Sigmoid colon (tissue), 7 donors: ENCODE data around the gene CSTF1. TPM values are rescaled to one million over a fixed set of nuclear protein-coding genes. Genes with fewer than 3 reads are reported as not detected.

ENCODE experiments used
- DNase-seq: peaks from one replicate; pipeline ENCODE4 v3.0.0-alpha.2; 2019
- H3K27ac ChIP-seq, 4 donors: fragments of 200-600 bp; sonication (generic); one replicate each; pipeline ENCODE4 v1.5.1; 2016 to 2019; ENCODE audit warnings: mild to moderate bottlenecking in 1 of 4
- H3K27me3 ChIP-seq, 3 donors: fragments of 200-600 bp; sonication (generic); one replicate each; pipeline ENCODE4 v1.5.1; 2019; ENCODE audit warnings: mild to moderate bottlenecking in 1 of 3
- H3K36me3 ChIP-seq, 4 donors: fragments of 200-600 bp; sonication (generic); one replicate each; pipeline ENCODE4 v1.5.1; 2016 to 2019
- H3K4me1 ChIP-seq, 4 donors: fragments of 200-600 bp; sonication (generic); one replicate each; pipeline ENCODE4 v1.5.1; 2017 to 2019
- H3K4me3 ChIP-seq, 4 donors: fragments of 200-600 bp; sonication (generic); one replicate each; pipeline ENCODE4 v1.5.1; 2017 to 2019; ENCODE audit warnings: mild to moderate bottlenecking in 2 of 4, moderate library complexity in 1 of 4
- H3K9me3 ChIP-seq, 4 donors: fragments of 200-600 bp in 3 of 4; sonication (generic) in 3 of 4; one replicate each; pipeline versions ENCODE4 v1.5.1 to v1.6.1; 2013 to 2019
- CTCF ChIP-seq, 4 experiments: fragments of 450-650 bp in 3 of 4; fragments of 200-600 bp in 1 of 4; IDR thresholded peaks; one replicate each; pipeline ENCODE4 v1.5.1; 2016 to 2019; ENCODE audit warnings: antibody characterized with exemption in 4 of 4, mild to moderate bottlenecking in 3 of 4, moderate library complexity in 2 of 4
- EP300 ChIP-seq, 4 donors: sonication (generic); formaldehyde crosslinking; IDR thresholded peaks; one replicate each; pipeline ENCODE4 v1.6.1; 2017; ENCODE audit warnings: antibody characterized with exemption in 4 of 4
- POLR2A ChIP-seq, 2 donors: fragments of 450-650 bp; IDR thresholded peaks; one replicate each; pipeline ENCODE4 v1.6.1; 2016; ENCODE audit warnings: antibody characterized with exemption in 2 of 2, mild to moderate bottlenecking in 2 of 2, moderate library complexity in 2 of 2
- POLR2AphosphoS5 ChIP-seq, 4 donors: sonication (generic); formaldehyde crosslinking; IDR thresholded peaks; one replicate each; pipeline ENCODE4 v1.6.1; 2017; ENCODE audit warnings: antibody characterized with exemption in 4 of 4
- WGBS, 2 donors: extraction: QIAGEN DNeasy Blood & Tissue Kit; methylation state at CpG; one replicate each; pipeline ENCODE4 v1.1.7; 2013; 5-methylcytosine and 5-hydroxymethylcytosine counted together
- intact Hi-C: fragments of 100-400 bp; cut with DNase I; formaldehyde crosslinking; loops from one replicate; pipeline ENCODE4 v1.15.1; 2023
- polyA plus RNA-seq, 3 donors: library from polyadenylated mRNA; stranded (reverse); fragments of 200-250 nt; gene quantifications; one replicate each; pipeline ENCODE4 v1.2.3, GENCODE V29; 2013
- total RNA-seq, 4 donors: library from RNA; depleted of rRNA; stranded (reverse); fragments of >200 nt; gene quantifications; one replicate each; pipeline ENCODE4 v1.1.0, GENCODE V29; 2016
- donor health status: healthy with polysubstance abuse.
- donor health status: Bipolar disorder and iron deficiency.
- donor health status: healthy.

Gene CSTF1
- total and polyA plus RNA-seq, 7 donors: 7.2 to 24.6 (median 14.9) TPM

GRCh38 chr20:56423886-56424285 lies 31.4 kb downstream of the CSTF1 start:
- Histone ChIP-seq H3K36me3 (no peaks in the 10 kb centered on the region), H3K4me3 (no peak overlapping the region), H3K9me3 (no peaks in the 10 kb centered on the region), H3K4me1 (no peaks in the 10 kb centered on the region), H3K27me3 (no peaks in the 10 kb centered on the region), H3K27ac (no peak overlapping the region)
- DNase-seq: no peak
- intact Hi-C loops: no loop called here
- TF ChIP-seq EP300 (IDR thresholded peaks at IDR 0.05): no peak
- TF ChIP-seq POLR2AphosphoS5 (IDR thresholded peaks at IDR 0.05): no peak
- TF ChIP-seq POLR2A (IDR thresholded peaks at IDR 0.05): no peak
- TF ChIP-seq CTCF (IDR thresholded peaks at IDR 0.05): no peak
- WGBS, 2 donors: 55 to 77% methylated on average over 1 of the region's 1 CpG

- Histone ChIP-seq H3K9me3 (no peaks in the 10 kb centered on the region), H3K27me3 (no peaks in the 10 kb centered on the region), H3K36me3 (no peaks in the 10 kb centered on the region), H3K4me1 (peaks cover 0 to 1% (median 0%) of the 10 kb centered on the region in 4 donors), H3K27ac (no peak overlapping the region), H3K4me3 (no peak overlapping the region)
- intact Hi-C loops: no loop called here
- 83 to 84% methylated on average over 1 of the region's 1 CpG for WGBS, 2 donors
- TF ChIP-seq EP300 (IDR thresholded peaks at IDR 0.05): no peak
- TF ChIP-seq POLR2A (IDR thresholded peaks at IDR 0.05): no peak
- no peak for TF ChIP-seq CTCF (IDR thresholded peaks at IDR 0.05)
- TF ChIP-seq POLR2AphosphoS5 (IDR thresholded peaks at IDR 0.05): no peak
- no peak for DNase-seq
These were observed 32.5 kb downstream of the CSTF1 start for GRCh38 chr20:56424931-56425330.

GRCh38 chr20:56426026-56426425 lies 33.6 kb downstream of the CSTF1 start:
- no peaks in the 10 kb centered on the region for H3K9me3 ChIP-seq
- WGBS, 2 donors: 93 to 94% methylated on average over 9 of the region's 9 CpGs
- H3K27me3 ChIP-seq: no peaks in the 10 kb centered on the region
- TF ChIP-seq POLR2AphosphoS5 (IDR thresholded peaks at IDR 0.05) (no peak), CTCF (IDR thresholded peaks at IDR 0.05) (no peak), EP300 (IDR thresholded peaks at IDR 0.05) (no peak), POLR2A (IDR thresholded peaks at IDR 0.05) (no peak)
- no peak overlapping the region for H3K4me3 ChIP-seq
- peaks cover 0 to 8% (median 0%) of the 10 kb centered on the region in 4 donors for H3K4me1 ChIP-seq
- H3K27ac ChIP-seq: no peak overlapping the region
- DNase-seq: no peak
- intact Hi-C loops: no loop called here
- no peaks in the 10 kb centered on the region for H3K36me3 ChIP-seq

- Histone ChIP-seq H3K4me1 (peaks cover 0 to 8% (median 0%) of the 10 kb centered on the region in 4 donors), H3K9me3 (no peaks in the 10 kb centered on the region), H3K27me3 (no peaks in the 10 kb centered on the region), H3K4me3 (no peak overlapping the region), H3K36me3 (no peaks in the 10 kb centered on the region), H3K27ac (no peak overlapping the region)
- no peak for TF ChIP-seq POLR2AphosphoS5 (IDR thresholded peaks at IDR 0.05)
- no peak for TF ChIP-seq CTCF (IDR thresholded peaks at IDR 0.05)
- no peak for TF ChIP-seq EP300 (IDR thresholded peaks at IDR 0.05)
- TF ChIP-seq POLR2A (IDR thresholded peaks at IDR 0.05): no peak
- intact Hi-C loops: no loop called here
- DNase-seq: no peak
These were observed 34.5 kb downstream of the CSTF1 start for GRCh38 chr20:56426926-56427325.

GRCh38 chr20:56427797-56428196 lies 35.4 kb downstream of the CSTF1 start:
- H3K36me3 ChIP-seq: no peaks in the 10 kb centered on the region
- no peak for TF ChIP-seq POLR2AphosphoS5 (IDR thresholded peaks at IDR 0.05)
- H3K4me3 ChIP-seq: no peak overlapping the region
- no peak overlapping the region for H3K27ac ChIP-seq
- peaks cover 0 to 8% (median 0%) of the 10 kb centered on the region in 4 donors for H3K4me1 ChIP-seq
- 83 to 86% methylated on average over 4 of the region's 4 CpGs for WGBS, 2 donors
- intact Hi-C loops: no loop called here
- H3K9me3 ChIP-seq: no peaks in the 10 kb centered on the region
- DNase-seq: no peak
- H3K27me3 ChIP-seq: no peaks in the 10 kb centered on the region
